GM06990 (cell line): Measurements from ENCODE around the gene OR51A2.
A peak's percentile ranks its signal among the peaks of the same experiment; 100 is the strongest.
"Not testable (repeated sequence)": the region's sequence is repeated elsewhere in the genome, so short reads cannot be mapped to it uniquely, and the experiment has no call there.

Experiments used
- DNase-seq: peaks from one replicate; pipeline ENCODE4 v3.0.0-alpha.2; 2011; ENCODE audit not compliant: insufficient read length; ENCODE audit errors: extremely low read depth
- H3K27me3 ChIP-seq: replicated peaks from 2 replicates; pipeline ENCODE4 v1.6.0; 2011; ENCODE audit warnings: low read length; ENCODE audit not compliant: control insufficient read depth, insufficient read depth
- H3K36me3 ChIP-seq: 2 replicates; pipeline ENCODE4 v1.5.1; 2011; ENCODE audit warnings: low read length; ENCODE audit not compliant: control insufficient read depth, insufficient read depth
- H3K4me3 ChIP-seq: replicated peaks from 2 replicates; pipeline ENCODE4 v1.5.1; 2011; ENCODE audit warnings: low read depth, mild to moderate bottlenecking, control low read depth, low read length
- TF ChIP-seq, protein P1 (sequence below): IDR thresholded peaks from 2 replicates; pipeline ENCODE4 v1.5.1; 2011; ENCODE audit warnings: low read length, control low read depth, mild to moderate bottlenecking, inconsistent platforms; ENCODE audit not compliant: insufficient read depth, poor library complexity, severe bottlenecking

Gene OR51A2, protein sequence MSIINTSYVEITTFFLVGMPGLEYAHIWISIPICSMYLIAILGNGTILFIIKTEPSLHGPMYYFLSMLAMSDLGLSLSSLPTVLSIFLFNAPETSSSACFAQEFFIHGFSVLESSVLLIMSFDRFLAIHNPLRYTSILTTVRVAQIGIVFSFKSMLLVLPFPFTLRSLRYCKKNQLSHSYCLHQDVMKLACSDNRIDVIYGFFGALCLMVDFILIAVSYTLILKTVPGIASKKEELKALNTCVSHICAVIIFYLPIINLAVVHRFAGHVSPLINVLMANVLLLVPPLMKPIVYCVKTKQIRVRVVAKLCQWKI

DNA sequence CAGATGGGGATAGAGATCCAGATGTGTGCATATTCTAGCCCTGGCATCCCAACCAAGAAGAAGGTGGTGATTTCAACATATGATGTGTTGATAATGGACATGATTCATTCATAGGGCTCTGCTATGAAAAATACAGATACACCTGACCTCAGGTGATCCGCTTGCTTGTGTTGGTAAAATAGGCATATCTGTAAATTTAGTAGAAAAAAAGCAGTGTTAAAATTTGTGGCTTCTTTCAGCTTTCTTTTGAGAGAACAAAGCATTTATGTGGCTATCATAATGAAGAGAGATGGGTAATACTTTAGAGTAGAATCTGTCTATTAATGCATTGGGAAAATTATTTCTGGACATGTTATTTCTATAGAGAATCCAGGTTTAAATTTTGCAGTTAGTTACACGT is at the start of gene OR51A2:
OR51A2 (minus strand) TSS at position 101 of the 400 bp plus-strand sequence; CDS start at position 101, 0 bp downstream.
- not testable (repeated sequence) for DNase-seq, H3K4me3 ChIP-seq, H3K27me3 ChIP-seq

DNA sequence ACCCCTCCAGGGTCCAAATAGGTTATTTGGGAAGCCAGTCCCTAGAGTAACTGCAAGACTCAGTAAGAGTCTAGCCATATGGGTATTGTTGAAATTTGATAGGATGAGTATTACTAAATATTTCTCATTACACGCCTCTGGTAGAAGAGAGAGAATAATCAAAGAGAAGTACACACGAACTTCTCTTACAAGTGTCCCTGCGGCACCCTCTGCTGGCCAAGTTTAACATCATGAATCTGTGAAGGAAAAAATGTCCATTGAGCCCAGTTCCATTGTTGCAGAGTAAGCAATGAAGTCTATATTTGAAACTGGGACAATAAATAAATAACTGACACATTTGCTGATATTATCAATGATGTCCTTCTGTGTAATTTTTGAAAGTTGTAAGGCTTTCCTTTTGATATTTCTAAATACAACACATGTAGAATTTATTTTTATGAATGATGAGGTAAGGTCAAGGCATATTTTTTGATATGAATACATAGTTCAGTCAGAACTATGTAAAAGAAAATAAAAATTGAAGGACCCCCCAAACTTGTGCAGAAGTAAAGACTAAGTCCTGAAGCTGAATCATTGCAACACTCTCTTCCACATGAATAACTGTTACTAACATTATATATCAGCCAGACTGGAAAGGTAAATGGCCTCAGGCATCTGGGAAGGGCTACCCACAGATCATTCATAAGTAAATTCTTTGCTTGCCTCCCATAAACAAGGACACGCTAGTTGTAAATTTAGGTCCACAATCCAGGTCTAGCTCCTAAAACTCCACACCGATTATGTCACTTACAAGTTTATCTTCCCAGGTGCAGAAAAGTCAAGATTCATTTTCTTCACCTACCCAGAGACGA is 49.1 kb upstream of the OR51A2 start:
- TF ChIP-seq, protein P1, sequence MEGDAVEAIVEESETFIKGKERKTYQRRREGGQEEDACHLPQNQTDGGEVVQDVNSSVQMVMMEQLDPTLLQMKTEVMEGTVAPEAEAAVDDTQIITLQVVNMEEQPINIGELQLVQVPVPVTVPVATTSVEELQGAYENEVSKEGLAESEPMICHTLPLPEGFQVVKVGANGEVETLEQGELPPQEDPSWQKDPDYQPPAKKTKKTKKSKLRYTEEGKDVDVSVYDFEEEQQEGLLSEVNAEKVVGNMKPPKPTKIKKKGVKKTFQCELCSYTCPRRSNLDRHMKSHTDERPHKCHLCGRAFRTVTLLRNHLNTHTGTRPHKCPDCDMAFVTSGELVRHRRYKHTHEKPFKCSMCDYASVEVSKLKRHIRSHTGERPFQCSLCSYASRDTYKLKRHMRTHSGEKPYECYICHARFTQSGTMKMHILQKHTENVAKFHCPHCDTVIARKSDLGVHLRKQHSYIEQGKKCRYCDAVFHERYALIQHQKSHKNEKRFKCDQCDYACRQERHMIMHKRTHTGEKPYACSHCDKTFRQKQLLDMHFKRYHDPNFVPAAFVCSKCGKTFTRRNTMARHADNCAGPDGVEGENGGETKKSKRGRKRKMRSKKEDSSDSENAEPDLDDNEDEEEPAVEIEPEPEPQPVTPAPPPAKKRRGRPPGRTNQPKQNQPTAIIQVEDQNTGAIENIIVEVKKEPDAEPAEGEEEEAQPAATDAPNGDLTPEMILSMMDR = peak; percentile 61
- DNase-seq = no peak
- no peaks in the 10 kb centered on the region for H3K36me3 ChIP-seq
- no peak overlapping the region for H3K4me3 ChIP-seq
- H3K27me3 ChIP-seq = no peaks in the 10 kb centered on the region

More for the DNA sequence above, at the start of gene OR51A2:
- not testable (repeated sequence) for H3K36me3 ChIP-seq

DNA sequence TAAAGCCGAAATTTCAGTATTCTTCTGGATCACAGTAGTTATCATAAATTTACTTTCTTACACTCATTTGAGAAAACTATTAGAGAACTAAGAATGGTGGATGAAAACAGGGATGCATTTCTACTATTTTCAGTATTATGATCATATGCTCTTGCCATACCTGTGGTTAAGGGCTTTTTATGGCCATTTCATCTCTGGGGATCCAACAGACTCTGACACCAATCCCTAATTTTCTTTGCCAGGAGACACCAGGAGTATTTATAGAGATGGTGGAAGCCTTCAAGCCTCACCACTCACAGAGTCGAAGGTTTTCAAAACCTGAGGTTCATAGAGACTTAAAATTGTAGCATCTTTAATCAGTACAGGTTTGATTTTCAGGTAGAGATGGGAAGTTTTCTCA is 39.0 kb upstream of the OR51A2 start, which contains the start of gene OR51L1:
OR51L1 (plus strand) TSS at position 301 of the 400 bp plus-strand sequence. CDS start 4,132 bp downstream, outside the sequence.
- H3K4me3 ChIP-seq = no peak within 1 kb of the TSS
- TF ChIP-seq, protein P1 = no peak
- no peaks in the 10 kb centered on the region for H3K36me3 ChIP-seq
- no peak for DNase-seq
- H3K27me3 ChIP-seq = no peaks in the 10 kb centered on the region

DNA sequence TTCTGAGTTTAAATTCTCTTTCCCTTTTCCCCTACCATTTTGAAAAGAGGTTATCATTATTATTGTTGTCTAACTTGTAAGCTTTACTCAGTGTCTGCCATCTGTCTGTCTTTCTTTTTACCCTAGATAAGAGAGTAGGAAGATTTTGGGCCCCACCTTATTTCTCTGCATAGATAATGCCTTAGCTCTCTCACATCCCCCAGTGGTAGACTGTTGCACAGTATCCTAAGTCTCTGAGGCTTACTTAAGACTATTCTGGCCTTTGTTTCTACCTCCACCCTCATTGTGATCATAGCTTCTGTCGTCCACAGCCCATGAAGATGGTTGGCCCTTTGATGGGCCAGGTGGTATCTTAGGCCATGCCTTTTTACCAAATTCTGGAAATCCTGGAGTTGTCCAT is 35.5 kb upstream of the OR51A2 start:
- TF ChIP-seq, protein P1 = peak; percentile 41
- Histone ChIP-seq H3K4me3 (no peak overlapping the region), H3K27me3 (no peaks in the 10 kb centered on the region), H3K36me3 (no peaks in the 10 kb centered on the region)
- no peak for DNase-seq

DNA sequence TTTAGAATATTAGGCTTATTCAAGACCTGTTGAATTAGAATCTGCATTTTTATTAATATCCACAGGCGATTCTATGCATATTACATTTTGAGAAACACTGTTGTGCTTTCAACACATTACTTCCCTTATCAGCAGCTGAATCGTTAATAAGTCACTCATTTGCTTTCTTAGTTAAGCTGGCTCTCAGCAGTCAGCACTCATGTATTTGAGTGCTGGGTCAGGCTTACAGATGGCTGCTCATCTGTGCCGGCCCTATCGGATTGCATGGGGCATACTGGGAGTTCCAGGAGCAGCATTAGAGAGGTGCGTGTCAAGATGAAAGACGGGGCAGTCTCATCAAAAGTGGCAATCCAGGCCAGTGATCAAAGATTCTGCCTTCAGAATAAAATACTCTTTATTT is 28.3 kb upstream of the OR51A2 start:
- DNase-seq = no peak
- no peak overlapping the region for H3K4me3 ChIP-seq
- TF ChIP-seq, protein P1 = no peak
- no peaks in the 10 kb centered on the region for H3K36me3 ChIP-seq
- no peaks in the 10 kb centered on the region for H3K27me3 ChIP-seq

DNA sequence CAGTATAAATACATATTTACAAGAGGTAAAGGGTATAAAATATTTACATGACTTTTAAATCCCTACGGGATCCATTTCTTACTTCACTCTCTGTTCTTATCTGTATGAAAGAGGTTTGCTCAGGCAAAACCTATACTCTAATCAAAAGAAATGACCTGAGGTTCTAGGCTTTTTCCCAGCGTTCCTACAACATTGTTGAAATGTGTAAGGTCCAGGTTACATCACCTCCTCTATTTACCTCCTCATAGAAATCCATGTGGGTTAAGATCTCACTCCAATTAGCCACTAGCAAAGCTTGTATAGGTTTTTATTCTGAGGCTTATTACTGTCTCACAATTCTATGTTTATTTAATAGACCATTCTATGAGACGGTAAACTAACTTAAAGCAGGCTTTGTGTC is 27.2 kb upstream of the OR51A2 start:
- TF ChIP-seq, protein P1 = no peak
- DNase-seq = no peak
- H3K27me3 ChIP-seq = no peaks in the 10 kb centered on the region

More for the DNA sequence above, 27.2 kb upstream of the OR51A2 start:
- Histone ChIP-seq H3K36me3 (no peaks in the 10 kb centered on the region), H3K4me3 (no peak overlapping the region)
